HepG2 (cell line): Measurements from ENCODE around the gene PAIP2. TPM values are rescaled to one million over a fixed set of nuclear protein-coding genes. Genes with fewer than 3 reads are reported as not detected.

Experiments
- BRCA1 ChIP-seq: sonication (generic); formaldehyde crosslinking; IDR thresholded peaks from 2 replicates; pipeline ENCODE4 v1.4.0; 2020; ENCODE audit warnings: missing genetic modification reagents
- DNMT1 ChIP-seq: sonication (generic); formaldehyde crosslinking; IDR thresholded peaks from 2 replicates; pipeline ENCODE4 v1.5.1; 2020; ENCODE audit warnings: mild to moderate bottlenecking, missing genetic modification reagents
- ESRRA ChIP-seq: sonication (generic); formaldehyde crosslinking; IDR thresholded peaks from 2 replicates; pipeline ENCODE4 v1.5.1; 2020; ENCODE audit warnings: mild to moderate bottlenecking, low read depth, missing genetic modification reagents
- EZH2 ChIP-seq: conservative IDR thresholded peaks from 2 replicates; pipeline ENCODE4 v1.6.1; 2012; ENCODE audit warnings: mild to moderate bottlenecking, low read depth, low read length, moderate library complexity
- ISL2 ChIP-seq: sonication (generic); formaldehyde crosslinking; IDR thresholded peaks from 2 replicates; pipeline ENCODE4 v1.5.0; 2020; ENCODE audit warnings: missing genetic modification reagents
- MBNL3 ChIP-seq: fragments of 250-450 bp; sonication (Bioruptor Pico); conservative IDR thresholded peaks from 2 replicates; pipeline ENCODE4 v1.8.0; 2022; ENCODE audit warnings: mild to moderate bottlenecking, inconsistent platforms
- MYC ChIP-seq: sonication (generic); formaldehyde crosslinking; IDR thresholded peaks from 2 replicates; pipeline ENCODE4 v1.9.0; 2021; ENCODE audit warnings: missing genetic modification reagents, borderline replicate concordance
- NFE2L1 ChIP-seq: sonication (generic); formaldehyde crosslinking; IDR thresholded peaks from 2 replicates; pipeline ENCODE4 v1.4.0; 2020; ENCODE audit warnings: missing genetic modification reagents, mild to moderate bottlenecking, borderline replicate concordance
- NFIB ChIP-seq: sonication (generic); formaldehyde crosslinking; IDR thresholded peaks from 2 replicates; pipeline ENCODE4 v1.9.0; 2021; ENCODE audit warnings: missing genetic modification reagents, mild to moderate bottlenecking, borderline replicate concordance
- RELA ChIP-seq: sonication (generic); formaldehyde crosslinking; IDR thresholded peaks from 2 replicates; pipeline ENCODE4 v1.4.0; 2020; ENCODE audit warnings: missing genetic modification reagents
- RNF2 ChIP-seq: fragments of 450-650 bp; conservative IDR thresholded peaks from 2 replicates; pipeline ENCODE4 v1.6.1; 2016; ENCODE audit warnings: low read depth
- SETDB1 ChIP-seq: sonication (generic); formaldehyde crosslinking; IDR thresholded peaks from 2 replicates; pipeline ENCODE4 v1.5.1; 2020; ENCODE audit warnings: missing genetic modification reagents, mild to moderate bottlenecking, borderline replicate concordance
- SMAD9 ChIP-seq: sonication (generic); formaldehyde crosslinking; IDR thresholded peaks from 2 replicates; pipeline ENCODE4 v1.5.1; 2020; ENCODE audit warnings: mild to moderate bottlenecking, missing genetic modification reagents
- ZEB1 ChIP-seq: IDR thresholded peaks from 2 replicates; pipeline ENCODE4 v1.6.1; 2012; ENCODE audit warnings: mild to moderate bottlenecking, low read depth, inconsistent platforms; ENCODE audit not compliant: insufficient replicate concordance
- ZNF143 ChIP-seq: sonication (generic); formaldehyde crosslinking; IDR thresholded peaks from 2 replicates; pipeline ENCODE4 v1.4.0; 2020; ENCODE audit warnings: missing genetic modification reagents
- ZNF160 ChIP-seq: sonication (generic); formaldehyde crosslinking; IDR thresholded peaks from 2 replicates; pipeline ENCODE4 v1.8.0; 2022; ENCODE audit warnings: mild to moderate bottlenecking, inconsistent platforms, missing genetic modification reagents
- ZNF225 ChIP-seq: sonication (generic); formaldehyde crosslinking; IDR thresholded peaks from 2 replicates; pipeline ENCODE4 v1.4.0; 2020; ENCODE audit warnings: mild to moderate bottlenecking, missing genetic modification reagents
- ZNF230 ChIP-seq: sonication (generic); formaldehyde crosslinking; IDR thresholded peaks from 2 replicates; pipeline ENCODE4 v1.4.0; 2020; ENCODE audit warnings: mild to moderate bottlenecking, missing genetic modification reagents
- ZNF232 ChIP-seq: sonication (generic); formaldehyde crosslinking; IDR thresholded peaks from 2 replicates; pipeline ENCODE4 v1.4.0; 2020; ENCODE audit warnings: missing genetic modification reagents, borderline replicate concordance
- ZNF674 ChIP-seq: sonication (generic); formaldehyde crosslinking; IDR thresholded peaks from 2 replicates; pipeline ENCODE4 v1.5.0; 2020; ENCODE audit warnings: low read depth, mild to moderate bottlenecking, missing genetic modification reagents
- ZNF788 ChIP-seq: sonication (generic); formaldehyde crosslinking; IDR thresholded peaks from 2 replicates; pipeline ENCODE4 v1.5.0; 2020; ENCODE audit warnings: mild to moderate bottlenecking, missing genetic modification reagents, borderline replicate concordance
- ZNF83 ChIP-seq: sonication (generic); formaldehyde crosslinking; IDR thresholded peaks from 2 replicates; pipeline ENCODE4 v1.4.0; 2020; ENCODE audit warnings: missing genetic modification reagents, mild to moderate bottlenecking, borderline replicate concordance
- ZNF878 ChIP-seq: sonication (generic); formaldehyde crosslinking; IDR thresholded peaks from 2 replicates; pipeline ENCODE4 v1.8.1; 2023; ENCODE audit warnings: mild to moderate bottlenecking, missing genetic modification reagents, moderate library complexity
- polyA plus RNA-seq, 8 experiments: library from polyadenylated mRNA; depleted of rRNA in 3 of 8; stranded (reverse) in 7 of 8; unstranded in 1 of 8; fragments of >200 nt; fragmentation: Illumina TruSeq in 4 of 8; extraction: Trizol in 4 of 8; gene quantifications; 2 replicates each; pipeline versions ENCODE4 v1.2.1 to v1.2.3, GENCODE V29; 2011 to 2016; ENCODE audit warnings: low read depth in 4 of 8, missing spikeins in 1 of 8, mixed read lengths in 1 of 8; ENCODE audit not compliant: insufficient read depth in 1 of 8
- total RNA-seq, 5 experiments: library from RNA; depleted of rRNA; stranded (reverse); fragments of >200 nt; fragmentation: Illumina TruSeq; extraction: Trizol; gene quantifications; 2 replicates each; pipeline ENCODE4 v1.2.3, GENCODE V29; 2016; ENCODE audit warnings: low read depth in 1 of 5
- TF ChIP-seq, protein P1 (sequence below): sonication (generic); formaldehyde crosslinking; IDR thresholded peaks from 2 replicates; pipeline ENCODE4 v1.4.0; 2020; ENCODE audit warnings: missing genetic modification reagents
- TF ChIP-seq, protein P2 (sequence below): sonication (generic); formaldehyde crosslinking; IDR thresholded peaks from 2 replicates; pipeline ENCODE4 v1.4.0; 2020; ENCODE audit warnings: missing genetic modification reagents, mild to moderate bottlenecking, borderline replicate concordance
- TF ChIP-seq, protein P3 (sequence below): sonication (generic); formaldehyde crosslinking; IDR thresholded peaks from 2 replicates; pipeline ENCODE4 v1.4.0; 2020; ENCODE audit warnings: mild to moderate bottlenecking, low read depth, missing genetic modification reagents

Gene PAIP2
- total and polyA plus RNA-seq, 2 of the 13 experiments (the other 11 are each of a cell fraction or from before 2014, with no cell fraction given) = 61.5 to 76.3 TPM

DNA sequence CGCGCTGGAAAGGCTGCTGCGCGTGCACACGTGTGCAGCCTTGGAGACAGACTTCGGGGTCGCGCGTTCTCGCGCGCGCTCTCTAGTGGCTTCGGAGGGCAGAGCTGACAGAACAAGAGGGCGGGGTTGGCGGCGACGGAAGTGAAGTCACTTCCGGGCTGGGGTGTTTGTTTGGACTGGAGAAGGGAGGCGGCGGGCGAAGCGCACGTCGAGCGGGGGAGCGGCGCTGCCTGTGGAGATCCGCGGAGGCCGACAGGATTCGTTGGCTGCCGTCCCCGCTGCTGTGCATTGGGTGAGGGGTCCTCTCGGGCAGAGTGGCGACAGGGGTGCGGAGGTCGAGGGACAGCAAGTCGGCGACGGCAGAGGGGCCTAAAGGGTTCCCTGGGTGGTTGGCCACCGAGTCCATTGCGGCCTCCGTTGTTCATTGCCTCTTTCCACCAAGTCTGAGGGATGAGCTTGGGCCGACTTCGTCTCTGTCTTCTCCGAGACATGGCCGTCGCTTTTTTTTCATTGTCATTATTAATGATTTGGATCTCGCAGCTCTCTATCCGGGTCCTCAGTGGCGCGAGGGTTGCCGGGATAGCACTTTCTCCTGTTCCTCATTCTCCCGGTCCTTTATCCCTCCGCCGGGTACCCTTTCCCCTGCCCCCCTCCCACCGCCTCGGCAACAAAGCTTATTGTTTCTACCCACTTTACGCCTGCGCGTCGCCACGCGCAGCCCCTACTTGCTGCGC is at the start of gene PAIP2 (continued):
- TF ChIP-seq ZEB1 (no peak), ZNF225 (CRISPR knock-in tag) (peak; percentile 62; the same call in 1 of the 2 replicates), NFE2L1 (CRISPR knock-in tag) (no peak), ZNF878 (CRISPR knock-in tag) (peak; percentile 42), MYC (CRISPR knock-in tag) (peak; percentile 89), MBNL3 (CRISPR knock-in tag) (no peak), ZNF230 (CRISPR knock-in tag) (peak; percentile 87; the same call in 1 of the 2 replicates), ZNF788 (CRISPR knock-in tag) (peak; percentile 39; the same call in 1 of the 2 replicates), NFIB (no peak), BRCA1 (CRISPR knock-in tag) (no peak), ZNF232 (peak; percentile 56; the same call in 1 of the 2 replicates), ZNF674 (CRISPR knock-in tag) (no peak), ZNF83 (CRISPR knock-in tag) (no peak), RELA (CRISPR knock-in tag) (no peak), SMAD9 (CRISPR knock-in tag) (peak; percentile 60; the same call in 1 of the 2 replicates), ZNF160 (CRISPR knock-in tag) (peak; percentile 78; the same call in 1 of the 2 replicates), RNF2 (0 out of 2 replicates have a peak, but pooled peaks have one; percentile 27), SETDB1 (CRISPR knock-in tag) (no peak), DNMT1 (no peak; the same call in 1 of the 2 replicates), ISL2 (CRISPR knock-in tag) (peak; percentile 52; the same call in 1 of the 2 replicates), EZH2 (no peak), ESRRA (CRISPR knock-in tag) (peak; percentile 67; the same call in 1 of the 2 replicates), ZNF143 (CRISPR knock-in tag) (peak; percentile 79)
- TF ChIP-seq, protein P1, sequence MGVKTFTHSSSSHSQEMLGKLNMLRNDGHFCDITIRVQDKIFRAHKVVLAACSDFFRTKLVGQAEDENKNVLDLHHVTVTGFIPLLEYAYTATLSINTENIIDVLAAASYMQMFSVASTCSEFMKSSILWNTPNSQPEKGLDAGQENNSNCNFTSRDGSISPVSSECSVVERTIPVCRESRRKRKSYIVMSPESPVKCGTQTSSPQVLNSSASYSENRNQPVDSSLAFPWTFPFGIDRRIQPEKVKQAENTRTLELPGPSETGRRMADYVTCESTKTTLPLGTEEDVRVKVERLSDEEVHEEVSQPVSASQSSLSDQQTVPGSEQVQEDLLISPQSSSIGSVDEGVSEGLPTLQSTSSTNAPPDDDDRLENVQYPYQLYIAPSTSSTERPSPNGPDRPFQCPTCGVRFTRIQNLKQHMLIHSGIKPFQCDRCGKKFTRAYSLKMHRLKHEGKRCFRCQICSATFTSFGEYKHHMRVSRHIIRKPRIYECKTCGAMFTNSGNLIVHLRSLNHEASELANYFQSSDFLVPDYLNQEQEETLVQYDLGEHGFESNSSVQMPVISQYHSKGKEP (CRISPR knock-in tag) = no peak; the same call in 1 of the 2 replicates
- TF ChIP-seq, protein P2, sequence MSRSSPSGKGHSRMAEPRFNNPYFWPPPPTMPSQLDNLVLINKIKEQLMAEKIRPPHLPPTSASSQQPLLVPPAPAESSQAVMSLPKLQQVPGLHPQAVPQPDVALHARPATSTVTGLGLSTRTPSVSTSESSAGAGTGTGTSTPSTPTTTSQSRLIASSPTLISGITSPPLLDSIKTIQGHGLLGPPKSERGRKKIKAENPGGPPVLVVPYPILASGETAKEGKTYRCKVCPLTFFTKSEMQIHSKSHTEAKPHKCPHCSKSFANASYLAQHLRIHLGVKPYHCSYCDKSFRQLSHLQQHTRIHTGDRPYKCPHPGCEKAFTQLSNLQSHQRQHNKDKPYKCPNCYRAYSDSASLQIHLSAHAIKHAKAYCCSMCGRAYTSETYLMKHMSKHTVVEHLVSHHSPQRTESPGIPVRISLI = peak; percentile 67; the same call in 1 of the 2 replicates
- TF ChIP-seq, protein P3, sequence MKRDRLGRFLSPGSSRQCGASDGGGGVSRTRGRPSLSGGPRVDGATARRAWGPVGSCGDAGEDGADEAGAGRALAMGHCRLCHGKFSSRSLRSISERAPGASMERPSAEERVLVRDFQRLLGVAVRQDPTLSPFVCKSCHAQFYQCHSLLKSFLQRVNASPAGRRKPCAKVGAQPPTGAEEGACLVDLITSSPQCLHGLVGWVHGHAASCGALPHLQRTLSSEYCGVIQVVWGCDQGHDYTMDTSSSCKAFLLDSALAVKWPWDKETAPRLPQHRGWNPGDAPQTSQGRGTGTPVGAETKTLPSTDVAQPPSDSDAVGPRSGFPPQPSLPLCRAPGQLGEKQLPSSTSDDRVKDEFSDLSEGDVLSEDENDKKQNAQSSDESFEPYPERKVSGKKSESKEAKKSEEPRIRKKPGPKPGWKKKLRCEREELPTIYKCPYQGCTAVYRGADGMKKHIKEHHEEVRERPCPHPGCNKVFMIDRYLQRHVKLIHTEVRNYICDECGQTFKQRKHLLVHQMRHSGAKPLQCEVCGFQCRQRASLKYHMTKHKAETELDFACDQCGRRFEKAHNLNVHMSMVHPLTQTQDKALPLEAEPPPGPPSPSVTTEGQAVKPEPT (CRISPR knock-in tag) = peak; percentile 39; the same call in 1 of the 2 replicates
